ENCODE measurements around the gene ENSA. TPM values are rescaled to one million over a fixed set of nuclear protein-coding genes. Genes with fewer than 3 reads are reported as not detected.
"Not testable (repeated sequence)": the region's sequence is repeated elsewhere in the genome, so short reads cannot be mapped to it uniquely, and the experiment has no call there.

The ENSA gene
- total RNA-seq, 4 donors from 2014 or later = 111 to 174 (median 158) TPM

- H3K27me3 ChIP-seq = no peaks in the 10 kb centered on the region
- 67% methylated on average over 1 of the region's 1 CpG; no CpG with 5 or more reads in 1 of the 2 donors for WGBS, 2 donors (ENCODE audit: low coverage in 1 of 2)
- H3K27ac ChIP-seq = peak overlapping the region; percentile 12 to 62 (median 38)
- in situ Hi-C loops (cut with MboI; ENCODE audit: low pct_ligation_motif_present in 1 of 4, low pct_unique_long_range_greater_than_20kb in 1 of 4, low sequenced_read_pairs in 3 of 4) = no loop called here
- H3K4me3 ChIP-seq = no peak overlapping the region
- DNase-seq = peak; percentile 63
- intact Hi-C loops (cut with DNase I; ENCODE audit: low total_unique reads) = no loop called here
- peaks cover 0 to 33% (median 16%) of the 10 kb centered on the region in 4 donors for H3K36me3 ChIP-seq
- H3K4me1 ChIP-seq = peaks cover 0 to 27% (median 13%) of the 10 kb centered on the region in 4 donors
- TF ChIP-seq EP300 (IDR thresholded peaks at IDR 0.05; ENCODE audit: low read depth) = no peak
- peak in 2 of 3 donors; percentile 24 to 43 for TF ChIP-seq POLR2AphosphoS5 (IDR thresholded peaks at IDR 0.05)
- TF ChIP-seq POLR2A (IDR thresholded peaks at IDR 0.05) = no peak
- peak in 1 of 5 experiments; percentile 21 for TF ChIP-seq CTCF (IDR thresholded peaks at IDR 0.05)
- H3K9me3 ChIP-seq = no peaks in the 10 kb centered on the region
Measured at GRCh38 chr1:150650193-150650592, 20.8 kb upstream of the ENSA start.

GRCh38 chr1:150649441-150650075 lies 20.1 kb upstream of the ENSA start:
- no peaks in the 10 kb centered on the region for H3K27me3 ChIP-seq
- no peak for DNase-seq
- intact Hi-C loops (cut with DNase I; ENCODE audit: low total_unique reads) (no loop called here), in situ Hi-C loops (cut with MboI; ENCODE audit: low pct_ligation_motif_present in 1 of 4, low pct_unique_long_range_greater_than_20kb in 1 of 4, low sequenced_read_pairs in 3 of 4) (loop anchor here in 1 of 4 donors (25.0 kb wide), 1 partner anchor 163 kb away; the partner anchor contains the start of gene CTSK)
- peaks cover 0 to 33% (median 16%) of the 10 kb centered on the region in 4 donors for H3K36me3 ChIP-seq
- peaks cover 0 to 27% (median 13%) of the 10 kb centered on the region in 4 donors for H3K4me1 ChIP-seq
- 63 to 68% methylated on average over 3 to 5 of the region's 5 CpGs for WGBS, 2 donors (ENCODE audit: low coverage in 1 of 2)
- no peaks in the 10 kb centered on the region for H3K9me3 ChIP-seq
- H3K4me3 ChIP-seq = no peak overlapping the region
- peak overlapping the region in 3 of 4 donors; percentile 19 to 62 (median 24) for H3K27ac ChIP-seq
- TF ChIP-seq POLR2A (IDR thresholded peaks at IDR 0.05) = no peak
- TF ChIP-seq POLR2AphosphoS5 (IDR thresholded peaks at IDR 0.05) = no peak
- no peak for TF ChIP-seq EP300 (IDR thresholded peaks at IDR 0.05; ENCODE audit: low read depth)
- TF ChIP-seq CTCF (IDR thresholded peaks at IDR 0.05) = no peak

GRCh38 chr1:150642296-150642695 lies 12.9 kb upstream of the ENSA start:
- TF ChIP-seq POLR2A (IDR thresholded peaks at IDR 0.05) (no peak), POLR2AphosphoS5 (IDR thresholded peaks at IDR 0.05) (no peak), CTCF (IDR thresholded peaks at IDR 0.05) (no peak), EP300 (IDR thresholded peaks at IDR 0.05; ENCODE audit: low read depth) (no peak)
- H3K27ac ChIP-seq = no peak overlapping the region
- 81 to 85% methylated on average over 3 to 4 of the region's 4 CpGs for WGBS, 2 donors (ENCODE audit: low coverage in 1 of 2)
- no peaks in the 10 kb centered on the region for H3K9me3 ChIP-seq
- no peak for DNase-seq
- no peaks in the 10 kb centered on the region for H3K27me3 ChIP-seq
- in situ Hi-C loops (cut with MboI; ENCODE audit: low pct_ligation_motif_present in 1 of 4, low pct_unique_long_range_greater_than_20kb in 1 of 4, low sequenced_read_pairs in 3 of 4) = loop anchor here in 1 of 4 donors (25.0 kb wide), 1 partner anchor 170 kb away; the partner anchor contains the start of gene CTSK
- intact Hi-C loops (cut with DNase I; ENCODE audit: low total_unique reads) = no loop called here
- H3K36me3 ChIP-seq = peaks cover 0 to 12% (median 6%) of the 10 kb centered on the region in 4 donors
- no peak overlapping the region for H3K4me3 ChIP-seq
- no peaks in the 10 kb centered on the region for H3K4me1 ChIP-seq

GRCh38 chr1:150641126-150641815 lies 11.9 kb upstream of the ENSA start:
- DNase-seq; H3K4me3 ChIP-seq; H3K9me3 ChIP-seq; intact Hi-C loops (cut with DNase I; ENCODE audit: low total_unique reads); H3K4me1 ChIP-seq; H3K36me3 ChIP-seq; H3K27ac ChIP-seq; H3K27me3 ChIP-seq: not testable (repeated sequence)
- in situ Hi-C loops (cut with MboI; ENCODE audit: low pct_ligation_motif_present in 1 of 4, low pct_unique_long_range_greater_than_20kb in 1 of 4, low sequenced_read_pairs in 3 of 4) = loop anchor here in 1 of 4 donors (25.0 kb wide), 1 partner anchor 171 kb away; the partner anchor contains the start of gene CTSK
- 69 to 74% methylated on average over 7 to 9 of the region's 9 CpGs for WGBS, 2 donors (ENCODE audit: low coverage in 1 of 2)

GRCh38 chr1:150638430-150638829 lies 9.0 kb upstream of the ENSA start:
- 92 to 94% methylated on average over 4 to 6 of the region's 6 CpGs for WGBS, 2 donors (ENCODE audit: low coverage in 1 of 2)
- in situ Hi-C loops (cut with MboI; ENCODE audit: low pct_ligation_motif_present in 1 of 4, low pct_unique_long_range_greater_than_20kb in 1 of 4, low sequenced_read_pairs in 3 of 4) = loop anchor here in 1 of 4 donors (25.0 kb wide), 1 partner anchor 174 kb away; the partner anchor contains the start of gene CTSK

GRCh38 chr1:150634839-150635622 lies 5.6 kb upstream of the ENSA start:
- H3K4me3 ChIP-seq; intact Hi-C loops (cut with DNase I; ENCODE audit: low total_unique reads); H3K36me3 ChIP-seq; H3K9me3 ChIP-seq; DNase-seq; H3K27ac ChIP-seq; H3K27me3 ChIP-seq; H3K4me1 ChIP-seq: not testable (repeated sequence)
- in situ Hi-C loops (cut with MboI; ENCODE audit: low pct_ligation_motif_present in 1 of 4, low pct_unique_long_range_greater_than_20kb in 1 of 4, low sequenced_read_pairs in 3 of 4) = loop anchor here in 1 of 4 donors (25.0 kb wide), 1 partner anchor 177 kb away; the partner anchor contains the start of gene CTSK
- 75 to 85% methylated on average over 6 to 16 of the region's 17 CpGs for WGBS, 2 donors (ENCODE audit: low coverage in 1 of 2)

More at GRCh38 chr1:150638430-150638829, 9.0 kb upstream of the ENSA start:
- H3K27ac ChIP-seq; H3K36me3 ChIP-seq; intact Hi-C loops (cut with DNase I; ENCODE audit: low total_unique reads); H3K27me3 ChIP-seq; H3K4me1 ChIP-seq; H3K9me3 ChIP-seq; DNase-seq; H3K4me3 ChIP-seq: not testable (repeated sequence)

All from transverse colon (tissue), 4 donors.